ENCODE measurements around the gene ZBED1. TPM values are rescaled to one million over a fixed set of nuclear protein-coding genes. Genes with fewer than 3 reads are reported as not detected.

ZBED1 gene
- polyA plus RNA-seq, 1 donor (not counting 4 experiments of a cell fraction or from before 2014, with no cell fraction given) = 9.0 TPM

DNA sequence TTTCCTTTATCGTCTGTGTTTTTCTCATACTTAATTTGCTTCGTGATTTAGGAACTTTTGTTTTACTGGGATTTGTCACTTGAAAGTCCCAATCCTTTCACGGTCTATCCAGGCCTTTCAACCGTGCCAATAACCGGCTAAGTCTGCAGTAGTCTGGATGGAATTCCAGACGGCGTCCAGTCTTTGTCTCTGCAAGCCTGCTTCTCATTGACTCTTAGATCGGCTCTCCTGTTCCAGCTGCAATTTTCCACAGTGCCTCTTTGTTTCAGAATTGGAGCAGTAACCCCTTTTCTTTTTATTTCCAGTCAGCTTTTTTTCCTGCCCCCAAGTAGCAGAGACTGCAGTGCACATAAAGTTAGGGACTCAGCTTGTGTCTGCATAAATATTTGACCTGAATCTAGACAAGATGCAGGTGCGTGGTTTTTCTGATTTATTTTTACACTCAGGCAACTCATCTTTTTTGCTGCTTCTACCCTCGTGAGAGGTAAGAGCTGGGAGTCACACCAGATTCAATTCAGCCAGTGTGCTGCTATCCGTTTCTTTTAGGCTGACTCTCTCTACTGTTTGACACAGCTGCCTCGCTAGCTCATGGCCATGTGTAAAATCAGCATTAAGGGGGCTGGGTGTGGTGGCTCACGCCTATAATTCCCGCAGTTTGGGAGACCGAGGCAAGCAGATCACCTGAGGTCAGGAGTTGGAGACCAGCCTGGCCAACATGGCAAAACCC, 37.4 kb upstream of the ZBED1 start:
- no peak overlapping the region for H3K4me3 ChIP-seq (ENCODE audit: control insufficient read depth in 2 of 3, extremely low read depth in 1 of 3, insufficient read depth in 2 of 3, low read depth in 1 of 3, low read length in 3 of 3)
- H3K9me3 ChIP-seq (ENCODE audit: control insufficient read depth, low read depth, low read length) = no peaks in the 10 kb centered on the region
- H4K20me1 ChIP-seq (ENCODE audit: control insufficient read depth, extremely low read depth, insufficient read depth, low read length) = no peaks in the 10 kb centered on the region
- no peak for TF ChIP-seq EZH2 (IDR thresholded peaks at IDR 0.05; ENCODE audit: low read length)
- TF ChIP-seq, protein P1, sequence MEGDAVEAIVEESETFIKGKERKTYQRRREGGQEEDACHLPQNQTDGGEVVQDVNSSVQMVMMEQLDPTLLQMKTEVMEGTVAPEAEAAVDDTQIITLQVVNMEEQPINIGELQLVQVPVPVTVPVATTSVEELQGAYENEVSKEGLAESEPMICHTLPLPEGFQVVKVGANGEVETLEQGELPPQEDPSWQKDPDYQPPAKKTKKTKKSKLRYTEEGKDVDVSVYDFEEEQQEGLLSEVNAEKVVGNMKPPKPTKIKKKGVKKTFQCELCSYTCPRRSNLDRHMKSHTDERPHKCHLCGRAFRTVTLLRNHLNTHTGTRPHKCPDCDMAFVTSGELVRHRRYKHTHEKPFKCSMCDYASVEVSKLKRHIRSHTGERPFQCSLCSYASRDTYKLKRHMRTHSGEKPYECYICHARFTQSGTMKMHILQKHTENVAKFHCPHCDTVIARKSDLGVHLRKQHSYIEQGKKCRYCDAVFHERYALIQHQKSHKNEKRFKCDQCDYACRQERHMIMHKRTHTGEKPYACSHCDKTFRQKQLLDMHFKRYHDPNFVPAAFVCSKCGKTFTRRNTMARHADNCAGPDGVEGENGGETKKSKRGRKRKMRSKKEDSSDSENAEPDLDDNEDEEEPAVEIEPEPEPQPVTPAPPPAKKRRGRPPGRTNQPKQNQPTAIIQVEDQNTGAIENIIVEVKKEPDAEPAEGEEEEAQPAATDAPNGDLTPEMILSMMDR (optimal IDR thresholded peaks at IDR 0.05 in 1 of 3, IDR thresholded peaks at IDR 0.05 in 1 of 3, conservative IDR thresholded peaks at IDR 0.05 in 1 of 3; ENCODE audit: extremely low read depth in 1 of 3, insufficient read depth in 2 of 3, low read length in 3 of 3) = no peak
- no peak overlapping the region for H3K27ac ChIP-seq (ENCODE audit: control insufficient read depth, insufficient read depth, low read length)
- peaks cover 5% of the 10 kb centered on the region for H3K27me3 ChIP-seq (ENCODE audit: control insufficient read depth, extremely low read depth, insufficient read depth, low read length)
- no peak overlapping the region for H2AFZ ChIP-seq (ENCODE audit: control insufficient read depth, low read length)
- FAIRE-seq = no peak
- dilution Hi-C loops (cut with MboI; ENCODE audit: extremely low pct_ligation_motif_present, low sequenced_read_pairs) = no loop called here
- no peaks in the 10 kb centered on the region for H3K4me1 ChIP-seq (ENCODE audit: control insufficient read depth, extremely low read depth, insufficient read depth, low read length)
- no peak for DNase-seq (ENCODE audit: low read depth, low spot score)
- no peaks in the 10 kb centered on the region for H3K79me2 ChIP-seq (ENCODE audit: control insufficient read depth, insufficient read depth, low read length)
- no peaks in the 10 kb centered on the region for H3K36me3 ChIP-seq (ENCODE audit: control insufficient read depth in 2 of 2, extremely low read depth in 1 of 2, insufficient read depth in 2 of 2, low read length in 2 of 2)
- H3K9me1 ChIP-seq (ENCODE audit: control insufficient read depth, extremely low read depth, insufficient read depth, low read length) = no peaks in the 10 kb centered on the region
- H3K4me2 ChIP-seq (ENCODE audit: control insufficient read depth, extremely low read depth, insufficient read depth, low read depth, low read length) = no peak overlapping the region
- H3K9ac ChIP-seq (ENCODE audit: control insufficient read depth, extremely low read depth, insufficient read depth, low read length) = no peak overlapping the region

DNA sequence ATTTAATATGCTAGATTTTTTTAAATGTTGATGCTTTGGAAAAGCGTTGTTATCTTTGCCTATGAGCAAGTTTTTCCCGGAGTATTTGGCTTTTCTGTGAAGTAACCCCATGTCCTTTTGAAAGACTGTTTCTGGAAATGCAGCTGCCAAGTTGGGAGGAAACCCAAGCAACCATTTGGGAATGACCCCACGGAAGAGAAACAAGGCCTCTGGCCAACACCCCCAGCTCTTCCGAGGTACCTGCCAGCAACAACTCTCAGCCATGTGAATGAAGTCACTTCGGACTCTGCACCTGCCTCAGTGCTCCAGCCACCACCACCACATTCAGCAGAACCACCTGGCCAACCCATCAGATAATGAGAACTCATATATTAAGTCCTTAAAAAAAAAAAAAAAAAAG, 36.2 kb upstream of the ZBED1 start:
- H2AFZ ChIP-seq (ENCODE audit: control insufficient read depth, low read length) = no peak overlapping the region
- no peaks in the 10 kb centered on the region for H3K9me1 ChIP-seq (ENCODE audit: control insufficient read depth, extremely low read depth, insufficient read depth, low read length)
- no peak overlapping the region for H3K4me3 ChIP-seq (ENCODE audit: control insufficient read depth in 2 of 3, extremely low read depth in 1 of 3, insufficient read depth in 2 of 3, low read depth in 1 of 3, low read length in 3 of 3)
- no peak overlapping the region for H3K4me2 ChIP-seq (ENCODE audit: control insufficient read depth, extremely low read depth, insufficient read depth, low read depth, low read length)
- H3K9me3 ChIP-seq (ENCODE audit: control insufficient read depth, low read depth, low read length) = no peaks in the 10 kb centered on the region
- TF ChIP-seq, protein P1 (optimal IDR thresholded peaks at IDR 0.05 in 1 of 3, IDR thresholded peaks at IDR 0.05 in 1 of 3, conservative IDR thresholded peaks at IDR 0.05 in 1 of 3; ENCODE audit: extremely low read depth in 1 of 3, insufficient read depth in 2 of 3, low read length in 3 of 3) = no peak
- no peak for TF ChIP-seq EZH2 (IDR thresholded peaks at IDR 0.05; ENCODE audit: low read length)
- H4K20me1 ChIP-seq (ENCODE audit: control insufficient read depth, extremely low read depth, insufficient read depth, low read length) = no peaks in the 10 kb centered on the region
- H3K9ac ChIP-seq (ENCODE audit: control insufficient read depth, extremely low read depth, insufficient read depth, low read length) = no peak overlapping the region
- no peaks in the 10 kb centered on the region for H3K4me1 ChIP-seq (ENCODE audit: control insufficient read depth, extremely low read depth, insufficient read depth, low read length)
- DNase-seq (ENCODE audit: low read depth, low spot score) = no peak
- peaks cover 5% of the 10 kb centered on the region for H3K27me3 ChIP-seq (ENCODE audit: control insufficient read depth, extremely low read depth, insufficient read depth, low read length)
- no peaks in the 10 kb centered on the region for H3K79me2 ChIP-seq (ENCODE audit: control insufficient read depth, insufficient read depth, low read length)
- no peak for FAIRE-seq
- no peaks in the 10 kb centered on the region for H3K36me3 ChIP-seq (ENCODE audit: control insufficient read depth in 2 of 2, extremely low read depth in 1 of 2, insufficient read depth in 2 of 2, low read length in 2 of 2)
- H3K27ac ChIP-seq (ENCODE audit: control insufficient read depth, insufficient read depth, low read length) = no peak overlapping the region
- dilution Hi-C loops (cut with MboI; ENCODE audit: extremely low pct_ligation_motif_present, low sequenced_read_pairs) = no loop called here

Data from keratinocyte (primary cell).